H1 (cell line): ENCODE results near the gene TXNDC5. TPM values are rescaled to one million over a fixed set of nuclear protein-coding genes. Genes with fewer than 3 reads are reported as not detected.

Experiments
- CTCF ChIA-PET: fragments of 300-600 bp; sonication (Branson Sonifier 250); formaldehyde crosslinking; loops from one replicate; lab custom pipeline; 2021; ENCODE audit not compliant: partially characterized antibody; lab: Charles Lee
- POLR2A ChIA-PET: fragments of 300-600 bp; sonication (Branson Sonifier 250); formaldehyde crosslinking; loops from one replicate; lab custom pipeline; 2021; ENCODE audit warnings: inconsistent platforms; ENCODE audit not compliant: partially characterized antibody; lab: Charles Lee
- DNase-seq, 2 experiments: peaks; one replicate each; pipeline versions ENCODE4 v3.0.0 to v3.0.0-alpha.2; 2010 to 2022; ENCODE audit warnings: low spot score in 2 of 2, low read depth in 1 of 2, mixed read lengths in 1 of 2
- FAIRE-seq: peaks from 2 replicates; lab custom pipeline; 2011; peaks lifted over from hg19 to GRCh38; lab: Jason Lieb, UNC
- H2AFZ ChIP-seq: 2 replicates; pipeline ENCODE4 v1.8.1; 2012; ENCODE audit warnings: low read length, inconsistent platforms
- H2AK5ac ChIP-seq: 2 replicates; pipeline ENCODE4 v1.6.1; 2013; ENCODE audit warnings: low read depth, low read length
- H2BK120ac ChIP-seq: replicated peaks from 2 replicates; pipeline ENCODE3; 2013; ENCODE audit warnings: low read depth, low read length, inconsistent platforms
- H2BK12ac ChIP-seq: 2 replicates; pipeline ENCODE4 v1.6.1; 2013; ENCODE audit warnings: low read depth, low read length
- H2BK15ac ChIP-seq: 2 replicates; pipeline ENCODE4 v1.6.1; 2013; ENCODE audit warnings: low read length
- H2BK20ac ChIP-seq: 2 replicates; pipeline ENCODE4 v1.6.1; 2013; ENCODE audit warnings: low read length
- H2BK5ac ChIP-seq: 2 replicates; pipeline ENCODE4 v1.6.1; 2013; ENCODE audit warnings: low read depth, low read length
- H3K14ac ChIP-seq: 2 replicates; pipeline ENCODE4 v1.6.1; 2013; ENCODE audit warnings: inconsistent platforms; ENCODE audit not compliant: insufficient read length
- H3K18ac ChIP-seq: 2 replicates; pipeline ENCODE4 v1.6.1; 2013; ENCODE audit warnings: low read length; ENCODE audit errors: extremely low read depth
- H3K23ac ChIP-seq: 2 replicates; pipeline ENCODE4 v1.6.1; 2013; ENCODE audit warnings: inconsistent platforms; ENCODE audit not compliant: insufficient read length
- H3K23me2 ChIP-seq: 2 replicates; pipeline ENCODE4 v1.6.1; 2013; ENCODE audit warnings: low read depth, low read length
- H3K27ac ChIP-seq: 2 replicates; pipeline ENCODE4 v1.6.1; 2011; ENCODE audit warnings: low read depth, low read length, inconsistent platforms
- H3K27me3 ChIP-seq, 4 experiments: replicated peaks in 1 of 4; 1 replicate in 1 of 4; 2 replicates in 3 of 4; pipeline versions ENCODE4 v1.6.1 to v1.8.1; 2011 to 2013; ENCODE audit warnings: low read length in 3 of 4, mild to moderate bottlenecking in 3 of 4, inconsistent platforms in 2 of 4, mixed read lengths in 2 of 4, moderate library complexity in 1 of 4; ENCODE audit not compliant: control insufficient read depth in 3 of 4, insufficient read depth in 3 of 4; ENCODE audit errors: extremely low read depth in 1 of 4
- H3K36me3 ChIP-seq, 4 experiments: 2 replicates each; pipeline versions ENCODE4 v1.6.1 to v1.8.1; 2011 to 2013; ENCODE audit warnings: mild to moderate bottlenecking in 4 of 4, low read length in 3 of 4, moderate library complexity in 2 of 4, control low read depth in 1 of 4, inconsistent platforms in 1 of 4; ENCODE audit not compliant: insufficient read depth in 4 of 4, control insufficient read depth in 2 of 4
- H3K4ac ChIP-seq: replicated peaks from 2 replicates; pipeline ENCODE3; 2013; ENCODE audit warnings: low read length, low read depth, mixed read lengths, inconsistent platforms; ENCODE audit not compliant: insufficient read length
- H3K4me1 ChIP-seq, 4 experiments: replicated peaks in 1 of 4; 1 replicate in 1 of 4; 2 replicates in 3 of 4; pipeline versions ENCODE4 v1.6.1 to v1.8.1; 2011 to 2013; ENCODE audit warnings: low read length in 3 of 4, inconsistent platforms in 2 of 4, mixed read lengths in 1 of 4; ENCODE audit not compliant: insufficient read depth in 4 of 4, control insufficient read depth in 3 of 4
- H3K4me2 ChIP-seq, 2 experiments: 2 replicates each; pipeline versions ENCODE4 v1.6.1 to v1.8.1; 2011 to 2013; ENCODE audit warnings: low read depth in 2 of 2, low read length in 2 of 2, control low read depth in 1 of 2, inconsistent platforms in 1 of 2, mild to moderate bottlenecking in 1 of 2; ENCODE audit not compliant: insufficient read depth in 1 of 2
- H3K4me3 ChIP-seq, 4 experiments: fragments of 200-600, 300-600 bp in 1 of 4; sonication (generic), shearing (Covaris generic), sonication (Bioruptor Twin) in 1 of 4; 2 replicates each; pipeline versions ENCODE4 v1.5.1 to v1.8.1; 2011 to 2016; ENCODE audit warnings: low read length in 4 of 4, low read depth in 3 of 4, control low read depth in 2 of 4, inconsistent platforms in 2 of 4, mild to moderate bottlenecking in 2 of 4, mixed read lengths in 1 of 4, moderate library complexity in 1 of 4; ENCODE audit not compliant: insufficient read depth in 2 of 4; ENCODE audit errors: extremely low read depth in 1 of 4
- H3K56ac ChIP-seq: replicated peaks from 2 replicates; pipeline ENCODE3; 2013; ENCODE audit warnings: low read depth, mild to moderate bottlenecking, mixed read lengths, low read length, inconsistent platforms; ENCODE audit not compliant: insufficient read length
- H3K79me1 ChIP-seq: 2 replicates; pipeline ENCODE4 v1.6.1; 2013; ENCODE audit warnings: low read depth, low read length, control low read depth
- H3K79me2 ChIP-seq, 2 experiments: 2 replicates each; pipeline versions ENCODE4 v1.6.1 to v1.8.1; 2012 to 2013; ENCODE audit warnings: low read length in 2 of 2, mild to moderate bottlenecking in 2 of 2, inconsistent platforms in 1 of 2; ENCODE audit not compliant: insufficient read depth in 2 of 2, control insufficient read depth in 1 of 2
- H3K9ac ChIP-seq, 4 experiments: replicated peaks in 1 of 4; 1 replicate in 1 of 4; 2 replicates in 3 of 4; pipeline versions ENCODE4 v1.6.1 to v1.8.1; 2011 to 2013; ENCODE audit warnings: low read depth in 3 of 4, low read length in 3 of 4, control low read depth in 2 of 4, mild to moderate bottlenecking in 2 of 4, moderate library complexity in 2 of 4, inconsistent platforms in 1 of 4; ENCODE audit errors: extremely low read depth in 1 of 4
- H3K9me3 ChIP-seq, 2 experiments: 2 replicates each; pipeline versions ENCODE4 v1.6.1 to v1.8.1; 2012 to 2013; ENCODE audit warnings: mild to moderate bottlenecking in 2 of 2, moderate library complexity in 2 of 2, control low read depth in 1 of 2, inconsistent platforms in 1 of 2, low read depth in 1 of 2, low read length in 1 of 2, mixed read lengths in 1 of 2; ENCODE audit not compliant: insufficient read depth in 2 of 2
- H4K20me1 ChIP-seq, 2 experiments: replicated peaks in 1 of 2; 2 replicates each; pipeline versions ENCODE3 to v1.8.1; 2011 to 2013; ENCODE audit warnings: inconsistent platforms in 2 of 2, low read length in 2 of 2, mild to moderate bottlenecking in 1 of 2; ENCODE audit not compliant: insufficient read depth in 2 of 2, control insufficient read depth in 1 of 2
- H4K5ac ChIP-seq: 2 replicates; pipeline ENCODE4 v1.6.1; 2013; ENCODE audit warnings: low read length, low read depth, mixed read lengths, inconsistent platforms; ENCODE audit not compliant: insufficient read length
- H4K8ac ChIP-seq: 2 replicates; pipeline ENCODE4 v1.8.0; 2013; ENCODE audit warnings: mild to moderate bottlenecking, moderate library complexity, low read length, inconsistent platforms; ENCODE audit not compliant: insufficient read depth; ENCODE audit errors: extremely low read depth
- H4K91ac ChIP-seq: replicated peaks from 2 replicates; pipeline ENCODE3; 2013; ENCODE audit warnings: low read length, mixed read lengths, inconsistent platforms; ENCODE audit not compliant: insufficient read length
- CREB1 ChIP-seq: IDR thresholded peaks from 2 replicates; pipeline ENCODE4 v1.6.1; 2012; ENCODE audit warnings: inconsistent platforms
- EZH2 ChIP-seq: fragments of 200-600 bp; sonication (generic); IDR thresholded peaks from 2 replicates; pipeline ENCODE4 v1.7.1; 2012; ENCODE audit warnings: low read depth, mild to moderate bottlenecking, moderate library complexity, low read length, inconsistent platforms; ENCODE audit not compliant: severe bottlenecking
- GABPA ChIP-seq: IDR thresholded peaks from 2 replicates; pipeline ENCODE4 v1.6.1; 2011; ENCODE audit warnings: mild to moderate bottlenecking, low read length, moderate library complexity, borderline replicate concordance; ENCODE audit not compliant: insufficient read depth
- SIRT6 ChIP-seq: IDR thresholded peaks from one replicate; pipeline ENCODE4 v1.7.1; 2012; ENCODE audit warnings: low read length, inconsistent platforms
- SIX5 ChIP-seq: IDR thresholded peaks from 2 replicates; pipeline ENCODE4 v1.6.1; 2011; ENCODE audit warnings: mild to moderate bottlenecking, low read depth, low read length
- TBP ChIP-seq: IDR thresholded peaks from 2 replicates; pipeline ENCODE4 v1.6.1; 2011; ENCODE audit warnings: low read depth, low read length, improper control_type of control experiment
- WGBS, 2 experiments: shearing (Covaris generic) in 1 of 2; methylation state at CpG; one replicate each; pipeline versions ENCODE4 v1.1.6 to v1.1.7; 2013 to 2015; ENCODE audit warnings: low lambda C conversion rate in 2 of 2, mixed read lengths in 2 of 2, inconsistent platforms in 1 of 2, low coverage in 1 of 2, missing lambda C conversion rate in 1 of 2; ENCODE audit not compliant: insufficient replicate concordance in 2 of 2, insufficient coverage in 1 of 2, insufficient read length in 1 of 2; ENCODE audit errors: extremely low coverage in 1 of 2, missing lambda C conversion rate in 1 of 2; 5-methylcytosine and 5-hydroxymethylcytosine counted together
- polyA plus RNA-seq, 7 experiments: library from polyadenylated mRNA; depleted of rRNA in 3 of 7; stranded (reverse) in 5 of 7; unstranded in 2 of 7; fragments of >200 nt in 5 of 7; fragments of 200-250 nt in 2 of 7; gene quantifications; 1 replicate in 5 of 7; 2 replicates in 1 of 7; 4 replicates in 1 of 7; pipeline versions ENCODE4 v1.2.1 to v1.2.3, GENCODE V29; 2011 to 2013; ENCODE audit warnings: missing spikeins in 2 of 7, mixed read lengths in 2 of 7
- total RNA-seq: library from RNA; stranded (reverse); fragmentation: NEBNext Ultra II Directional; extraction: Animal tissue kit (Norgen Biotek cat#: 25700); gene quantifications from 2 replicates; pipeline ENCODE4 v1.2.1, GENCODE V29; 2021
- TF ChIP-seq, protein P1 (sequence below), 3 experiments: IDR thresholded peaks; 1 replicate in 2 of 3; 2 replicates in 1 of 3; pipeline versions ENCODE4 v1.5.1 to v1.6.1; 2011; ENCODE audit warnings: low read length in 3 of 3, mild to moderate bottlenecking in 3 of 3, inconsistent platforms in 2 of 3, low read depth in 1 of 3, moderate library complexity in 1 of 3; ENCODE audit not compliant: insufficient read depth in 1 of 3; ENCODE audit errors: control extremely low read depth in 1 of 3

TXNDC5 gene
- total and polyA plus RNA-seq, 2 of the 8 experiments (the other 6 are each of a cell fraction or from before 2014, with no cell fraction given): 114 to 172 TPM

GRCh38 chr6:7921632-7922092 is 11.1 kb upstream of the TXNDC5 start:
- Histone ChIP-seq H2BK5ac (no peak overlapping the region), H3K36me3 (no peaks in the 10 kb centered on the region), H2AFZ (no peak overlapping the region), H3K14ac (no peak overlapping the region), H4K5ac (no peak overlapping the region), H4K20me1 (no peaks in the 10 kb centered on the region), H3K9me3 (peaks cover 8 to 14% of the 10 kb centered on the region in 2 experiments; a peak in 3 of 4 replicates), H4K91ac (no peak overlapping the region), H3K4me2 (no peak overlapping the region), H2BK12ac (no peak overlapping the region), H3K18ac (no peak overlapping the region), H3K23ac (no peak overlapping the region), H3K4me1 (no peaks in the 10 kb centered on the region), H3K9ac (no peak overlapping the region), H2BK20ac (no peak overlapping the region), H3K27ac (no peak overlapping the region), H4K8ac (no peak overlapping the region), H3K4me3 (no peak overlapping the region), H3K79me1 (no peaks in the 10 kb centered on the region; the same call in 1 of the 2 replicates), H2BK120ac (no peak overlapping the region), H3K79me2 (no peaks in the 10 kb centered on the region), H3K23me2 (no peaks in the 10 kb centered on the region), H3K56ac (no peak overlapping the region), H3K4ac (no peak overlapping the region), H2BK15ac (no peak overlapping the region), H3K27me3 (no peaks in the 10 kb centered on the region), H2AK5ac (no peak overlapping the region)
- no peak for DNase-seq
- FAIRE-seq: no peak
- CTCF ChIA-PET: no interaction called here
- no peak for TF ChIP-seq EZH2
- no peak for TF ChIP-seq TBP
- TF ChIP-seq GABPA: no peak
- no peak for TF ChIP-seq SIX5
- TF ChIP-seq, protein P1, sequence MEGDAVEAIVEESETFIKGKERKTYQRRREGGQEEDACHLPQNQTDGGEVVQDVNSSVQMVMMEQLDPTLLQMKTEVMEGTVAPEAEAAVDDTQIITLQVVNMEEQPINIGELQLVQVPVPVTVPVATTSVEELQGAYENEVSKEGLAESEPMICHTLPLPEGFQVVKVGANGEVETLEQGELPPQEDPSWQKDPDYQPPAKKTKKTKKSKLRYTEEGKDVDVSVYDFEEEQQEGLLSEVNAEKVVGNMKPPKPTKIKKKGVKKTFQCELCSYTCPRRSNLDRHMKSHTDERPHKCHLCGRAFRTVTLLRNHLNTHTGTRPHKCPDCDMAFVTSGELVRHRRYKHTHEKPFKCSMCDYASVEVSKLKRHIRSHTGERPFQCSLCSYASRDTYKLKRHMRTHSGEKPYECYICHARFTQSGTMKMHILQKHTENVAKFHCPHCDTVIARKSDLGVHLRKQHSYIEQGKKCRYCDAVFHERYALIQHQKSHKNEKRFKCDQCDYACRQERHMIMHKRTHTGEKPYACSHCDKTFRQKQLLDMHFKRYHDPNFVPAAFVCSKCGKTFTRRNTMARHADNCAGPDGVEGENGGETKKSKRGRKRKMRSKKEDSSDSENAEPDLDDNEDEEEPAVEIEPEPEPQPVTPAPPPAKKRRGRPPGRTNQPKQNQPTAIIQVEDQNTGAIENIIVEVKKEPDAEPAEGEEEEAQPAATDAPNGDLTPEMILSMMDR (IDR thresholded peaks at IDR 0.05; ENCODE audit: control extremely low read depth in 1 of 3, insufficient read depth in 1 of 3, low read depth in 1 of 3, low read length in 3 of 3): no peak
- TF ChIP-seq CREB1: no peak
- TF ChIP-seq SIRT6: no peak
- POLR2A ChIA-PET: interaction anchor here (0.7 to 1.5 kb wide), 2 partner anchors 11 to 12 kb away, joined by 3 read pairs; partner anchors contain the start of gene TXNDC5
- WGBS, 2 experiments: 84% methylated on average over 5 of the region's 5 CpGs; no CpG with 5 or more reads in 1 of the 2 experiments
